ENCODE results near the gene MAP4K3.
"Not testable (repeated sequence)": the region's sequence is repeated elsewhere in the genome, so short reads cannot be mapped to it uniquely, and the experiment has no call there.

The MAP4K3 gene

GRCh38 chr2:39395313-39395712 is 41.8 kb downstream of the MAP4K3 start:
- Histone ChIP-seq H3K9me3 (no peaks in the 10 kb centered on the region), H3K4me3 (ENCODE audit: low read depth in 1 of 2, low read length in 1 of 2) (no peak overlapping the region), H3K27ac (no peak overlapping the region), H3K36me3 (no peaks in the 10 kb centered on the region), H3K27me3 (no peaks in the 10 kb centered on the region), H3K4me1 (ENCODE audit: control insufficient read depth in 1 of 2, insufficient read depth in 1 of 2, low read depth in 1 of 2, low read length in 1 of 2) (no peaks in the 10 kb centered on the region)
- no peak for TF ChIP-seq CTCF (IDR thresholded peaks at IDR 0.05)

- TF ChIP-seq CTCF (IDR thresholded peaks at IDR 0.05), result no peak
- Histone ChIP-seq H3K36me3 (no peaks in the 10 kb centered on the region), H3K9me3 (no peaks in the 10 kb centered on the region), H3K4me3 (ENCODE audit: low read depth in 1 of 2, low read length in 1 of 2) (no peak overlapping the region), H3K4me1 (ENCODE audit: control insufficient read depth in 1 of 2, insufficient read depth in 1 of 2, low read depth in 1 of 2, low read length in 1 of 2) (no peaks in the 10 kb centered on the region), H3K27ac (no peak overlapping the region), H3K27me3 (no peaks in the 10 kb centered on the region)
Measured at GRCh38 chr2:39394516-39394961, 42.5 kb downstream of the MAP4K3 start.

- no peak overlapping the region for H3K4me3 ChIP-seq (ENCODE audit: low read depth in 1 of 2, low read length in 1 of 2)
- no peak overlapping the region for H3K27ac ChIP-seq
- H3K27me3 ChIP-seq, result no peaks in the 10 kb centered on the region
- TF ChIP-seq CTCF (IDR thresholded peaks at IDR 0.05), result no peak
- H3K4me1 ChIP-seq (ENCODE audit: control insufficient read depth in 1 of 2, insufficient read depth in 1 of 2, low read depth in 1 of 2, low read length in 1 of 2), result no peaks in the 10 kb centered on the region
- H3K36me3 ChIP-seq, result no peaks in the 10 kb centered on the region
- no peaks in the 10 kb centered on the region for H3K9me3 ChIP-seq
Measured at GRCh38 chr2:39392672-39393071, 44.4 kb downstream of the MAP4K3 start.

- Histone ChIP-seq H3K9me3 (no peaks in the 10 kb centered on the region), H3K36me3 (no peaks in the 10 kb centered on the region), H3K27me3 (no peaks in the 10 kb centered on the region), H3K4me1 (ENCODE audit: control insufficient read depth in 1 of 2, insufficient read depth in 1 of 2, low read depth in 1 of 2, low read length in 1 of 2) (no peaks in the 10 kb centered on the region), H3K27ac (no peak overlapping the region), H3K4me3 (ENCODE audit: low read depth in 1 of 2, low read length in 1 of 2) (no peak overlapping the region)
- no peak for TF ChIP-seq CTCF (IDR thresholded peaks at IDR 0.05)
Measured at GRCh38 chr2:39390216-39390615, 46.9 kb downstream of the MAP4K3 start.

GRCh38 chr2:39386064-39386463 is 51.0 kb downstream of the MAP4K3 start:
- Histone ChIP-seq H3K4me1 (ENCODE audit: control insufficient read depth in 1 of 2, insufficient read depth in 1 of 2, low read depth in 1 of 2, low read length in 1 of 2) (no peaks in the 10 kb centered on the region), H3K27me3 (no peaks in the 10 kb centered on the region), H3K36me3 (no peaks in the 10 kb centered on the region), H3K4me3 (ENCODE audit: low read depth in 1 of 2, low read length in 1 of 2) (no peak overlapping the region), H3K27ac (no peak overlapping the region), H3K9me3 (no peaks in the 10 kb centered on the region)
- no peak for TF ChIP-seq CTCF (IDR thresholded peaks at IDR 0.05)

- H3K4me3 ChIP-seq (ENCODE audit: low read depth in 1 of 2, low read length in 1 of 2), result no peak overlapping the region
- no peaks in the 10 kb centered on the region for H3K9me3 ChIP-seq
- no peak for TF ChIP-seq CTCF (IDR thresholded peaks at IDR 0.05)
- no peaks in the 10 kb centered on the region for H3K4me1 ChIP-seq (ENCODE audit: control insufficient read depth in 1 of 2, insufficient read depth in 1 of 2, low read depth in 1 of 2, low read length in 1 of 2)
- no peaks in the 10 kb centered on the region for H3K27me3 ChIP-seq
- no peak overlapping the region for H3K27ac ChIP-seq
- H3K36me3 ChIP-seq, result no peaks in the 10 kb centered on the region
Measured at GRCh38 chr2:39385172-39385571, 51.9 kb downstream of the MAP4K3 start.

GRCh38 chr2:39384071-39384470 is 53.0 kb downstream of the MAP4K3 start:
- H3K4me1 ChIP-seq (ENCODE audit: control insufficient read depth in 1 of 2, insufficient read depth in 1 of 2, low read depth in 1 of 2, low read length in 1 of 2); H3K36me3 ChIP-seq; H3K9me3 ChIP-seq; H3K27ac ChIP-seq; H3K27me3 ChIP-seq; H3K4me3 ChIP-seq (ENCODE audit: low read depth in 1 of 2, low read length in 1 of 2): not testable (repeated sequence)

All from neutrophil (primary cell).